ENCODE data around the gene EFTUD2.
"Not testable (repeated sequence)": the region's sequence is repeated elsewhere in the genome, so short reads cannot be mapped to it uniquely, and the experiment has no call there.

The EFTUD2 gene

GRCh38 chr17:44808656-44809388 lies 90.4 kb downstream of the EFTUD2 start:
- not testable (repeated sequence) for DNase-seq (ENCODE audit: low spot score)

GRCh38 chr17:44808156-44808555 lies 91.1 kb downstream of the EFTUD2 start:
- DNase-seq (ENCODE audit: low spot score): no peak

- no peak for DNase-seq (ENCODE audit: low spot score)
Measured at GRCh38 chr17:44807817-44808155, 91.5 kb downstream of the EFTUD2 start.

- no peak for DNase-seq (ENCODE audit: low spot score)
Measured at GRCh38 chr17:44807093-44807816, 92.0 kb downstream of the EFTUD2 start.

GRCh38 chr17:44804302-44805089 lies 94.7 kb downstream of the EFTUD2 start:
- DNase-seq (ENCODE audit: low spot score): no peak

GRCh38 chr17:44801880-44802279 lies 97.4 kb downstream of the EFTUD2 start:
- DNase-seq (ENCODE audit: low spot score): no peak

All from CD4-positive, alpha-beta T cell treated with Interleukin-6 at 100 ng/mL for 8 hours (primary cell).